Esophagus muscularis mucosa (tissue), 3 donors: ENCODE results near the gene THSD4.

Experiments used
- POLR2AphosphoS5 ChIP-seq, 2 donors: sonication (generic); formaldehyde crosslinking; IDR thresholded peaks; one replicate each; pipeline ENCODE4 v1.6.1; 2017; ENCODE audit warnings: antibody characterized with exemption in 2 of 2
- TF ChIP-seq, protein P1 (sequence below), 3 experiments: fragments of 200-600 bp in 2 of 3; fragments of 450-650 bp in 1 of 3; sonication (generic) in 2 of 3; IDR thresholded peaks; one replicate each; pipeline ENCODE4 v1.5.1; 2017 to 2019; ENCODE audit warnings: antibody characterized with exemption in 3 of 3, mild to moderate bottlenecking in 2 of 3, moderate library complexity in 1 of 3

- TF ChIP-seq, protein P1, sequence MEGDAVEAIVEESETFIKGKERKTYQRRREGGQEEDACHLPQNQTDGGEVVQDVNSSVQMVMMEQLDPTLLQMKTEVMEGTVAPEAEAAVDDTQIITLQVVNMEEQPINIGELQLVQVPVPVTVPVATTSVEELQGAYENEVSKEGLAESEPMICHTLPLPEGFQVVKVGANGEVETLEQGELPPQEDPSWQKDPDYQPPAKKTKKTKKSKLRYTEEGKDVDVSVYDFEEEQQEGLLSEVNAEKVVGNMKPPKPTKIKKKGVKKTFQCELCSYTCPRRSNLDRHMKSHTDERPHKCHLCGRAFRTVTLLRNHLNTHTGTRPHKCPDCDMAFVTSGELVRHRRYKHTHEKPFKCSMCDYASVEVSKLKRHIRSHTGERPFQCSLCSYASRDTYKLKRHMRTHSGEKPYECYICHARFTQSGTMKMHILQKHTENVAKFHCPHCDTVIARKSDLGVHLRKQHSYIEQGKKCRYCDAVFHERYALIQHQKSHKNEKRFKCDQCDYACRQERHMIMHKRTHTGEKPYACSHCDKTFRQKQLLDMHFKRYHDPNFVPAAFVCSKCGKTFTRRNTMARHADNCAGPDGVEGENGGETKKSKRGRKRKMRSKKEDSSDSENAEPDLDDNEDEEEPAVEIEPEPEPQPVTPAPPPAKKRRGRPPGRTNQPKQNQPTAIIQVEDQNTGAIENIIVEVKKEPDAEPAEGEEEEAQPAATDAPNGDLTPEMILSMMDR (IDR thresholded peaks at IDR 0.05): no peak
- no peak for TF ChIP-seq POLR2AphosphoS5 (IDR thresholded peaks at IDR 0.05)
Measured at GRCh38 chr15:71662306-71662705, 547.0 kb downstream of the THSD4 start.
